OCI-LY7 (cell line): ENCODE data around the gene RAB22A.

ENCODE experiments used
- EZH2phosphoT487 ChIP-seq: fragments of 200-600 bp; sonication (generic); IDR thresholded peaks from 2 replicates; pipeline ENCODE4 v1.6.1; 2018; ENCODE audit warnings: low read depth, borderline replicate concordance, mild to moderate bottlenecking, mixed run types, antibody characterized with exemption, low read length, moderate library complexity, mixed read lengths
- TF ChIP-seq, protein P1 (sequence below): fragments of 200-600 bp; sonication (generic); conservative IDR thresholded peaks from 2 replicates; pipeline ENCODE4 v1.5.1; 2014; ENCODE audit warnings: mild to moderate bottlenecking, antibody characterized with exemption, low read length, moderate library complexity, mixed read lengths

DNA sequence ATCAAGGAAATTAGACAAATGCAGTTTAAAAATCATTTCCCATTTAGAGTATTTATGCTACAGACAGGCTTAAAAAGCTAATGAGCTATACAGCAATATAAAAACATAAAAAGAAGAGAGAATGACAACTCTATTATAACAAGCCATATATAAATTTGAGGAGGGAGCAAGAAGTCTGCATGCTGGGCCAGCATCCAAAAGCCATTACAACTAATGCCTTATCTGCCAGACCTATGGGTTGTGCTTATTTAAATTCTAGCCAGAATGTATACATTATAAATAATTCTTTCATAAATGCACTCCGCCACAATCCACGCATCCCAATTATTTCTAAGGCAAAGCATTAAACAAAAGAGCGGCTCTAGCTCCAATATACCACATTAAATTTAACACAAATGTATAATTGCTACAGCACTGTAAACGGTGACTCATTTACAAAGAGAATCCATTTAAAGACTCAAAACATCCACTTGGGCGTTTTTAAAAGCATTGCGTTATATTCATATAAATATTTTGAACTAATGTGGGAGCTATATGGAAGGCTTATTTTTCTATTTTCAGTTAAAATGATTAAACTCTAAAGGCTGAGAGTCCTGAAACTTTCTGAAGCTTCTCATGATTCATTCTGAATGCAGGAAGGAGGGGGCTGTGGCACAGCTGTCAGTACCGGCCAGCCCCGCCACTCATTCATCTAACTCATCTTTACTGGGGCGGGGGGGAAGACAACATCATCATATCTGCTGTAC is 37.7 kb upstream of the RAB22A start:
- TF ChIP-seq, protein P1, sequence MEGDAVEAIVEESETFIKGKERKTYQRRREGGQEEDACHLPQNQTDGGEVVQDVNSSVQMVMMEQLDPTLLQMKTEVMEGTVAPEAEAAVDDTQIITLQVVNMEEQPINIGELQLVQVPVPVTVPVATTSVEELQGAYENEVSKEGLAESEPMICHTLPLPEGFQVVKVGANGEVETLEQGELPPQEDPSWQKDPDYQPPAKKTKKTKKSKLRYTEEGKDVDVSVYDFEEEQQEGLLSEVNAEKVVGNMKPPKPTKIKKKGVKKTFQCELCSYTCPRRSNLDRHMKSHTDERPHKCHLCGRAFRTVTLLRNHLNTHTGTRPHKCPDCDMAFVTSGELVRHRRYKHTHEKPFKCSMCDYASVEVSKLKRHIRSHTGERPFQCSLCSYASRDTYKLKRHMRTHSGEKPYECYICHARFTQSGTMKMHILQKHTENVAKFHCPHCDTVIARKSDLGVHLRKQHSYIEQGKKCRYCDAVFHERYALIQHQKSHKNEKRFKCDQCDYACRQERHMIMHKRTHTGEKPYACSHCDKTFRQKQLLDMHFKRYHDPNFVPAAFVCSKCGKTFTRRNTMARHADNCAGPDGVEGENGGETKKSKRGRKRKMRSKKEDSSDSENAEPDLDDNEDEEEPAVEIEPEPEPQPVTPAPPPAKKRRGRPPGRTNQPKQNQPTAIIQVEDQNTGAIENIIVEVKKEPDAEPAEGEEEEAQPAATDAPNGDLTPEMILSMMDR = no peak
- TF ChIP-seq EZH2phosphoT487 = no peak
